NCI-H2107 treated with DMSO at 0.1 percent for 48 hours (cell line): ENCODE data around the gene ADRM1.

Experiments used
- DNase-seq: peaks from one replicate; lab custom pipeline; 2025; ENCODE audit not compliant: unreplicated experiment; lab: John Stamatoyannopoulos, UW

ADRM1 gene

DNA sequence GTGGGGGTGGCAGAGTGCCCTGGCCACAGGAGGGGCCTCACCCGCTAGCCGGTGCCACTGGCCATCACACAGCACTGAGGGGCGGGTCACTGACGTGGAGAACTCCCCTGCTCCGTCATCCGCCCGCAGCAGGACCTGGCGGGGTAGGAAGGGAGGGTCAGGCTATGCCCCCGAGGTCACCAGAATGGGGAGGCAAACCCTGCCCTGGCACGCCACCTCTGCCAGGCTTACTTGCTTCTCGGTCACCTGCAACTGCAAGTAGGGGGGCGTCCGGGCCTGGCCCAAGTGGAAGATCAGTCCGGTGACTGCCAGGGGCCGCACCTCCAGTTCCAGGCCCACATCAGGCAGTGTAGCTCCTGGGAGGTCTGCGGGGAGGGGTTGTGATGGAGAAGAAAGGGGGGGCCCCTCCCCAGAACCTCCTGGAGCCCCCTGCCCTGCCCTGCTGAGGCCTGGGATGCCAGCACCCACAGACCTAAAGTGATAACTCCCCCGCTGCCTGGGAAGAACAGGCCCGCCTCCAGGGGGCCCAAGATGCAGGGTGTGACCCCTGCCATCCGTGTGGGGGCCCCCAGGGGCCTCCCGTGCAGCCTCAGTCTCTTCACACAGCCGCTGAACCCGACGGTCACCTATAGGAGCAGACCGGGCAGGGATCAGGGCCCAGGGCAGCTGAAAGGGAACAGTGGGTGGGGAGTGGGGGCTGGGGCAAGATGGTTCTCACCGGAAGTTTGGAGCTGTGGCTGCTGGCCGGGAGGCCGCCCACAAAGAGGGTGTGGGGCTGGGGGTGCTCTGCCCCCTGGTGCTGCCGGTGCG, 7.4 kb downstream of the ADRM1 start:
- DNase-seq, result no peak

- DNase-seq, result no peak
These were observed 7.9 kb downstream of the ADRM1 start for GRCh38 chr20:62310757-62311121.

DNA sequence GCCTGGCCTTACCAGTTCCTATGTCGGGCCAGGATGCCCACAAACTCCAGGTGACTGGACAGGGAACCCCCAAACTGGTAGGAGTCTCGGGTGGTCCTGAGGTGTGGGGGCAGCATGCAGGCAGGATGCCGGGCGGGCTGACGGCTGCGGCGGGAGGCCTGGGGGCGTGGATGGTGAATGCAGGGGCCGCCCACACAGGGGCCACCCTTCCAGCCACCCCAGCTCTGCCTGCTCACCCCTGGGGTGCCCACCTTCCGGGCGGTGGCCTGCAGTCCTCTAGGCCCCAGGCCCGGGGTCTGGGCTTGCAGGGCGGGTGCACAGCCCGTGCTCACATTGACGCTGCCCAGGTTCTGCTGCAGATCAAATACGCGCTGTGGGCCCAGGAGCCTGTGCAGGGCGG, 8.4 kb downstream of the ADRM1 start:
- no peak for DNase-seq

GRCh38 chr20:62311832-62312661, 9.2 kb downstream of the ADRM1 start:
- no peak for DNase-seq

DNA sequence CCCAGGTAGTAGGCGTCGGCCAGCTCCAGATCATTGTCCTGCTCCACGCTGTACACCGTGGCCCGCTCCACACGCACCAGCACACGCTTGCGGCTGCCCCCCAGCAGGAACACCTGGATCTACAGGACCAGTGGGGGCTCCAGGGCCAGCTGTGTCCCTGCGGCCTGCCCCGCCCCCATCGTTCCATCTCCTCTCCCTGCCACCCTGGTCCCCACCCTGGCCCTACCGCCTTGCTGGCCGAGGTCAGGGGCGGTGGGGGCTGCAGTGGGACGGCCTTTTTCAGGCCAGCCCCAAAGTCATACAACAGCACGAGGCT, 9.8 kb downstream of the ADRM1 start:
- no peak for DNase-seq

GRCh38 chr20:62313021-62313420, 10.2 kb downstream of the ADRM1 start:
- no peak for DNase-seq

DNA sequence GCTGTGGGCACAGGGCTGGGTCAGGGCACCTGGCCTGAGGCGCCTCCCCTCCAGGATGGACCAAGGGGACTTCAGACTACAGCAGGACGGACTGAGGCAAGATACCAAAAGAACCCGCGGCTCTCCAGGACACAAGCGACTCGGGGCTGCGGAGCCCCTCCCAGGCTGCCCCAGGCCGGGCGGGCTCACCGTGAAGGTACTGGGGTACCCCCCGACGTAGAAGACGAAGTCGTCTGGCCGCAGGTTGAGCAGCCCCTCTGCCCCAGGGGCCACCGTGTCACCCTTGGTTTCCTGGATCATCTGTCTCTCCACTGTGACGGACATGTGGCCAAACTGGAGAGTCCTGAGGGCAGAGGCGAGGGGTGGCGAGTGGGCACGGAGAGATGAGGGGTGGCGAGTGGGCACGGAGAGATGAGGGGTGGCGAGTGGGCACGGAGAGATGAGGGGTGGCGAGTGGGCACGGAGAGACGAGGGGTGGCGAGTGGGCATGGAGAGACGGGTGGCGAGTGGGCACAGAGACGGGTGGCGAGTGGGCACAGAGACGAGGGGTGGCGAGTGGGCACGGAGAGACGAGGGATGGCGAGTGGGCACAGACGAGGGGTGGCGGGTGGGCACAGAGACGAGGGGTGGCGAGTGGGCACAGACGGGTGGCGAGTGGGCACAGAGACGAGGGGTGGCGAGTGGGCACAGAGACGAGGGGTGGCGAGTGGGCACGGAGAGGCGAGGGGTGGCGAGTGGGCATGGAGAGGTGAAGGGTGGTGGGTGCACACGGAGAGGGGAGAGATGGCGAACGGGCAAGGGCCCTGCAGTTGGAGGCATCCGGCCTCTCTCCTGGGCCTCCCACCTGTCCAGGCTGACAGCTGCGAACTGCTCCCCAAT, 10.9 kb downstream of the ADRM1 start:
- DNase-seq, result no peak

GRCh38 chr20:62314339-62314638, 11.5 kb downstream of the ADRM1 start:
- DNase-seq, result no peak

- DNase-seq, result no peak
These were observed 12.0 kb downstream of the ADRM1 start for GRCh38 chr20:62314711-62315302.

DNA sequence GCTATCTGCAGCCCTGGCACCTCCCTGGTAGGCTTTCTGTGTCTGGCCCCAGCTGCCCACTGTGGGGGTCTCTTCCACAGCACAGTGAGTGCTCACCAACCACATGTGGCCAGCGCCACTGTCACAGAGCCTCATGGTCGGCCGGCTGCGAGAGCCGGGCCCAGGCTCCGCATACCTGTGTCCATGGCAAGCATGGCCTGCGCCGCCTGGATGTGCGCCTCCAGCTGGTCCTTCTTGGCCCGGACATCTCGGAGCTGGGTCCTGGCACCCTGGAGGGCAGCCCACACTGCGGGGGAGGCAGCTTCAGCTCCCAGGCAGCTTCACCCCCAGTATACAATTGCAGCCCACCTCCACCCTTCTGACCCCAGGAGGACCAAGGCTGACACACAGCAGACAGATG, 13.0 kb downstream of the ADRM1 start:
- DNase-seq, result no peak

- DNase-seq, result no peak
These were observed 13.8 kb downstream of the ADRM1 start for GRCh38 chr20:62316331-62317166.

DNA sequence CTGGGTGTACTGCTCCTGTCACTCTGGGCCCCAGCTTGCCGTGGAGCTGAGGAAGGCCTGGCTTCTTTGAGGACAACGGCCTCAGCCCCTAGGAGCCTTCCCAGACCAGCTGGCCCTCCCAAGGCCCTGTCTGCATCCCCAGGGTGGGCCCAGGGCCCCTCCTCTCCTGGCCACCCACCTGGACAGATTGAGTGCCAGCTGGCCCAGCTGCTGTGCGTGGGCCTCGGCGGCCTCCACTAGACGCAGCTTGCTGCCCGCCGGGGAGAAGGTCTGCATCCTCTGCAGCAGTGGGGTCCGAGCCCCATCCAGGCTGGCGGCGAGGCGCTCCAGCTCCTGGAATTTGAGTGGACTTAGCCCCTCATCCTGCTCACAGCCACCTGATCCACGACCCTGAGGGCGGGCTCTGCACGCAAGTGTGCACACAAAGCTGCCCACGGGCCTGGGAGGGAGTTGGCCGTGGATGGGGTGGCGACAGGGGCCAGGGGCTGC, 14.4 kb downstream of the ADRM1 start:
- no peak for DNase-seq

- DNase-seq, result no peak
These were observed 15.9 kb downstream of the ADRM1 start for GRCh38 chr20:62318400-62319345.

- DNase-seq, result no peak
These were observed 16.6 kb downstream of the ADRM1 start for GRCh38 chr20:62319346-62319909.

DNA sequence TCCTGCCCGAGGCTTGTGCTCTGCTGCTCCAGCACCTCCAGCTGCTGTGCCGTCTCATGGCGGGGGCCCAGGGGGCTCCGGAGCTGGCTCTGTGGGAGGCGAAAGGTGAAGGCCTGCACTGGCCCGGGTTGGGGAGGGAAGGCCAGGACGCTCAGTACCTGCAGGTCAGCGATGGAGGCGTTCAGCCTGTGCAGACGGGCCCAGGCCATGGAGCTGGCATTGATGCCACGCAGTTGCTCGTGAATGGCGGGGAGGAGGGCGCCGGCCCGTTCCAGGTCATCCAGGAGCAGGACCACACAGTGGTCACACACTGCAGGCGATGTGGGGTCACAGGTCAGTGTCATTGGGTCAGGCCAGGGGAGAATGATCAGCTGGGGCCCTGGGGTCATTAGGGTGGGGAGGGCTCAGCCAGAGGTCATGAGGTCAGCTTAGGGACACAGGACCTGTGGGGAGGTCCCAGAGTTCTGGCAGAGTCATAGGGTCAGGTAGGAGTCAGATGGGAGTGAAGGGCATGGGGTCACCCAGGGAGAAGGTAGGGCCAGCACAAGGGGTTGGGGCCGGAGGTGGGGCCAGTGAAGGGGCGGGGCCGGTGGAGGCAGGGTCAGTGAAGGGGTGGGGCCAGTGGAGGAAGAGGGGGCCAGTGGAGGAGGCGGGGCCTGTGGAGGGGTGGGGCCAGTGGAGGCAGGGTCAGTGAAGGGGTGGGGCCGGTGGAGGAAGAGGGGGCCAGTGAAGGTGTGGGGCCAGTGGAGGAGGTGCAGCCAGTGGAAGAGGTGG, 18.0 kb downstream of the ADRM1 start:
- DNase-seq, result no peak

DNA sequence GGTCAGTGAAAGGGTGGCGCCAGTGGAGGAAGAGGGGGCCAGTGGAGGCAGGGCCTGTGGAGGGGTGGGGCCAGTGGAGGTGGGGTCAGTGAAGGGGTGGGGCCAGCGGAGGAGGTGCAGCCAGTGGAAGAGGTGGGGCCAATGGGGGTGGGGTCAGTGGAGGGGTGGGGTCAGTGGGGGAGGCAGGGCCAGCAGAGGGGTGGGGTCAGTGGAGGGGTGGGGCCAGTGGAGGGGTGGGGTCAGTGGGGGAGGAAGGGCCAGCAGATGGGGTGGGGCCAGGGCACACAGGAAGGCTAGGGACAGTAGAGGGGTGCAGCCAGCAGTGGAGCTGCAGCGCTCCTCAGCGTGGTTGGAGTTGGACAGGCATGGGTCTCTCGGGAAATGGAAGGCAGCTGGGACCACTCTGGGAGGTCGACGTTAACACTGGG, 18.7 kb downstream of the ADRM1 start:
- DNase-seq, result no peak

DNA sequence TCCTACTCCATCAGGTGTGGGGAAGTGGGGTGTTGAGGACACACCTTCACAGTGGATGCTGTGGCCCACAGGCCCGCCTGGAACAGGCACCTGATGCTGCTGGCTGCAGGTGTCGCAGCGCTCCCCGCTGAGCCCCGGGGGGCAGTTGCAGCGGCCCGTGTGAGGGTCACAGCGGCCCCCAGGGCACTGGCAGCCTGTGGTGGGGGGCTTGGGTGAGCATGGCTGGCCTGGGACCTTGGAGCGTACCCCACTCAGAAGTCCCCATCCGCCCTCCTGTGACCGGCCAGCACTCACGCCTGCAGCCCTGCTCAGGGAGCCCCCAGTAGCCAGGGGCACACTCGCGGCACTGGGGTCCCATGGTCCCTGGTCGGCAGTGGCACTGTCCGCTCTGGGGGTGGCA, 19.2 kb downstream of the ADRM1 start:
- no peak for DNase-seq

- DNase-seq, result no peak
These were observed 19.8 kb downstream of the ADRM1 start for GRCh38 chr20:62322492-62323041.
